ENCODE data around the gene NR1I2.

Gene NR1I2

DNA sequence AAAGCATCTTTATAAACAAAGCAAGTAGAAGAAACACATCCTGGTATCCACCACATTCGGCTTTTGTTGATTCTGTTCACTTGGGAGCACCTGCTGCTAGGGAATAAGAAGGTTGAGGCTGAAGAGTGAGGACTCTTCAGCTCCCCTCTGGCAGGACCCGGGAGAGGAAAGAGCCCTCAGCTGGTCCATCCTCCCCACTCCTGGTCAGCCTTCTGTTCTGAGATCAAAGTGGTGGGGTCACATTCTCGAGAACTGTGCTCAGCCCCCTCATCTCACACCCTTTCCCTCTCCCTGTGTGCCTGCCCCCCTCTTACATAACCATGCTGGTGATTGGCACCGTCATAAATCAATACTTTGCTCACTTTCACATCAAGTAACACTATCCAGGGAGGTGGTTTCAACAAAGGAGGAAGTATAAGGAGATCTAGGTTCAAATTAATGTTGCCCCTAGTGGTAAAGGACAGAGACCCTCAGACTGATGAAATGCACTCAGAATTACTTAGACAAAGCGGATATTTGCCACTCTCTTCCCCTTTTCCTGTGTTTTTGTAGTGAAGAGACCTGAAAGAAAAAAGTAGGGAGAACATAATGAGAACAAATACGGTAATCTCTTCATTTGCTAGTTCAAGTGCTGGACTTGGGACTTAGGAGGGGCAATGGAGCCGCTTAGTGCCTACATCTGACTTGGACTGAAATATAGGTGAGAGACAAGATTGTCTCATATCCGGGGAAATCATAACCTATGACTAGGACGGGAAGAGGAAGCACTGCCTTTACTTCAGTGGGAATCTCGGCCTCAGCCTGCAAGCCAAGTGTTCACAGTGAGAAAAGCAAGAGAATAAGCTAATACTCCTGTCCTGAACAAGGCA is at the start of gene NR1I2:
Gene NR1I2, plus strand, starts transcription at position 772 of the 869 bp plus-strand sequence.
- H3K27ac ChIP-seq (ENCODE audit: low read depth, low read length) = peak within 1 kb of the TSS; percentile 74
- no peaks in the 10 kb centered on the region for H3K27me3 ChIP-seq (ENCODE audit: control insufficient read depth in 1 of 2, insufficient read depth in 2 of 2, low read length in 2 of 2)
- no peaks in the 10 kb centered on the region for H3K36me3 ChIP-seq (ENCODE audit: control insufficient read depth in 1 of 2, insufficient read depth in 2 of 2, low read length in 2 of 2)
- peak within 1 kb of the TSS; percentile 79 to 87 for H3K4me3 ChIP-seq (ENCODE audit: low read depth in 1 of 2, low read length in 2 of 2)
- peaks cover 14 to 22% of the 10 kb centered on the region in 2 donors for H3K4me1 ChIP-seq (ENCODE audit: control insufficient read depth in 1 of 2, insufficient read depth in 2 of 2, low read length in 2 of 2)
- peaks cover 0 to 2% of the 10 kb centered on the region in 2 donors for H3K9me3 ChIP-seq (ENCODE audit: control insufficient read depth in 1 of 2, low read length in 2 of 2)
- peak within 1 kb of the TSS; percentile 83 to 92 for H3K9ac ChIP-seq (ENCODE audit: low read depth in 1 of 2, low read length in 2 of 2)

- Histone ChIP-seq H3K9me3 (ENCODE audit: control insufficient read depth in 1 of 2, low read length in 2 of 2) (no peaks in the 10 kb centered on the region), H3K4me1 (ENCODE audit: control insufficient read depth in 1 of 2, insufficient read depth in 2 of 2, low read length in 2 of 2) (no peaks in the 10 kb centered on the region), H3K4me3 (ENCODE audit: low read depth in 1 of 2, low read length in 2 of 2) (no peak overlapping the region), H3K9ac (ENCODE audit: low read depth in 1 of 2, low read length in 2 of 2) (no peak overlapping the region), H3K27me3 (ENCODE audit: control insufficient read depth in 1 of 2, insufficient read depth in 2 of 2, low read length in 2 of 2) (no peaks in the 10 kb centered on the region), H3K36me3 (ENCODE audit: control insufficient read depth in 1 of 2, insufficient read depth in 2 of 2, low read length in 2 of 2) (no peaks in the 10 kb centered on the region), H3K27ac (ENCODE audit: low read depth, low read length) (no peak overlapping the region)
Observed at GRCh38 chr3:119733812-119734211, 48.1 kb upstream of the NR1I2 start.

- Histone ChIP-seq H3K27ac (ENCODE audit: low read depth, low read length) (no peak overlapping the region), H3K9ac (ENCODE audit: low read depth in 1 of 2, low read length in 2 of 2) (no peak overlapping the region), H3K36me3 (ENCODE audit: control insufficient read depth in 1 of 2, insufficient read depth in 2 of 2, low read length in 2 of 2) (no peaks in the 10 kb centered on the region), H3K27me3 (ENCODE audit: control insufficient read depth in 1 of 2, insufficient read depth in 2 of 2, low read length in 2 of 2) (no peaks in the 10 kb centered on the region), H3K9me3 (ENCODE audit: control insufficient read depth in 1 of 2, low read length in 2 of 2) (no peaks in the 10 kb centered on the region), H3K4me1 (ENCODE audit: control insufficient read depth in 1 of 2, insufficient read depth in 2 of 2, low read length in 2 of 2) (peaks cover 0 to 4% of the 10 kb centered on the region in 2 donors), H3K4me3 (ENCODE audit: low read depth in 1 of 2, low read length in 2 of 2) (no peak overlapping the region)
Observed at GRCh38 chr3:119738741-119739140, 43.2 kb upstream of the NR1I2 start.

DNA sequence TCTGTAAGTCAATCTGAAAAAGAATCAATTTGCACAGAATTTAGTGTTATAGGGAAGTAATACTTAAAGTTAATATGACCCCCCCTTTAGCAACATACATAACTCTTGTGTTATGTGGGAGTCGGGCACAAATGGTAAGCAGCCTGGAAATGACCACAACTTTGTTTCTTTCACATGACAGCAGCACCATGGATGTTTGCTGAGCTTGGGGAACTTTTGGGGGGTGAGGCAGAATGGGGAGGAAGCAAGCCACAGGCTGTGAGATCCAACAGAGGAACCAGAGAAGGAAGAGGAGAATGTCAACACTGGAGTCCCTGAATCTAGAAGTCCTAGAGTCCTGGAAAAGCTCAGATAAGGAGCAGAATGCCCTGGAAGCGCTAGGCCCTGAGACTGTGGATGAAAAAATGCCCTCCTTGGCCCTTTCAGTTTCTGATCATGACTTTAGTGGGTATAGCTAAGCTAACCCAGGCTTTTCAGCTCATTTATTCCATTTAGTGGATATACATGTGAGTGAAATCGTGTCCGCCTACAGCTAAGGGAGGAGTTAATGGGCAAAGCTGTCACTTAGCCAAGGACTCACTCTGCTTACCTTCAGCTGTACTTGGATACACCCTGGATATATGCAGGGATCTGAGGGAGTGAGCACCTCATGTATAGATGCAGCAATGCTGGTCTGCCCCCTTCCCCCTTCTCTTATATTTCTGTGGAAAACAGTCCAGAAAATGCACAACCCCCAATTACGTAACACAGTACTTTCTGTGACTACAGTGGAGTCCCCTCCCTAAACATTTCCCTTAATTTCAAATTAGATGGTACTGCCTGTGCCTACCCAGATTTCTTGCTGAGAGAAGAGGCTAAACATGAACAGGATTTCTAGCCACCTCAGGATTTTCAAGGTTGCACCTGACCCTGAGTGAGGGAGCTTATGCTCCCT is 40.0 kb upstream of the NR1I2 start:
- no peak overlapping the region for H3K4me3 ChIP-seq (ENCODE audit: low read depth in 1 of 2, low read length in 2 of 2)
- H3K36me3 ChIP-seq (ENCODE audit: control insufficient read depth in 1 of 2, insufficient read depth in 2 of 2, low read length in 2 of 2) = no peaks in the 10 kb centered on the region
- no peak overlapping the region for H3K27ac ChIP-seq (ENCODE audit: low read depth, low read length)
- H3K9ac ChIP-seq (ENCODE audit: low read depth in 1 of 2, low read length in 2 of 2) = no peak overlapping the region
- H3K27me3 ChIP-seq (ENCODE audit: control insufficient read depth in 1 of 2, insufficient read depth in 2 of 2, low read length in 2 of 2) = no peaks in the 10 kb centered on the region
- no peaks in the 10 kb centered on the region for H3K9me3 ChIP-seq (ENCODE audit: control insufficient read depth in 1 of 2, low read length in 2 of 2)
- peaks cover 0 to 4% of the 10 kb centered on the region in 2 donors for H3K4me1 ChIP-seq (ENCODE audit: control insufficient read depth in 1 of 2, insufficient read depth in 2 of 2, low read length in 2 of 2)

GRCh38 chr3:119743921-119744320 is 38.0 kb upstream of the NR1I2 start:
- no peaks in the 10 kb centered on the region for H3K27me3 ChIP-seq (ENCODE audit: control insufficient read depth in 1 of 2, insufficient read depth in 2 of 2, low read length in 2 of 2)
- H3K36me3 ChIP-seq (ENCODE audit: control insufficient read depth in 1 of 2, insufficient read depth in 2 of 2, low read length in 2 of 2) = no peaks in the 10 kb centered on the region
- no peak overlapping the region for H3K9ac ChIP-seq (ENCODE audit: low read depth in 1 of 2, low read length in 2 of 2)
- peaks cover 0 to 4% of the 10 kb centered on the region in 2 donors for H3K4me1 ChIP-seq (ENCODE audit: control insufficient read depth in 1 of 2, insufficient read depth in 2 of 2, low read length in 2 of 2)
- H3K4me3 ChIP-seq (ENCODE audit: low read depth in 1 of 2, low read length in 2 of 2) = no peak overlapping the region
- H3K27ac ChIP-seq (ENCODE audit: low read depth, low read length) = no peak overlapping the region
- no peaks in the 10 kb centered on the region for H3K9me3 ChIP-seq (ENCODE audit: control insufficient read depth in 1 of 2, low read length in 2 of 2)

- Histone ChIP-seq H3K9me3 (ENCODE audit: control insufficient read depth in 1 of 2, low read length in 2 of 2) (no peaks in the 10 kb centered on the region), H3K4me1 (ENCODE audit: control insufficient read depth in 1 of 2, insufficient read depth in 2 of 2, low read length in 2 of 2) (peaks cover 0 to 4% of the 10 kb centered on the region in 2 donors), H3K27ac (ENCODE audit: low read depth, low read length) (no peak overlapping the region), H3K9ac (ENCODE audit: low read depth in 1 of 2, low read length in 2 of 2) (no peak overlapping the region), H3K27me3 (ENCODE audit: control insufficient read depth in 1 of 2, insufficient read depth in 2 of 2, low read length in 2 of 2) (no peaks in the 10 kb centered on the region), H3K36me3 (ENCODE audit: control insufficient read depth in 1 of 2, insufficient read depth in 2 of 2, low read length in 2 of 2) (no peaks in the 10 kb centered on the region), H3K4me3 (ENCODE audit: low read depth in 1 of 2, low read length in 2 of 2) (no peak overlapping the region)
Observed at GRCh38 chr3:119745942-119746341, 36.0 kb upstream of the NR1I2 start.

DNA sequence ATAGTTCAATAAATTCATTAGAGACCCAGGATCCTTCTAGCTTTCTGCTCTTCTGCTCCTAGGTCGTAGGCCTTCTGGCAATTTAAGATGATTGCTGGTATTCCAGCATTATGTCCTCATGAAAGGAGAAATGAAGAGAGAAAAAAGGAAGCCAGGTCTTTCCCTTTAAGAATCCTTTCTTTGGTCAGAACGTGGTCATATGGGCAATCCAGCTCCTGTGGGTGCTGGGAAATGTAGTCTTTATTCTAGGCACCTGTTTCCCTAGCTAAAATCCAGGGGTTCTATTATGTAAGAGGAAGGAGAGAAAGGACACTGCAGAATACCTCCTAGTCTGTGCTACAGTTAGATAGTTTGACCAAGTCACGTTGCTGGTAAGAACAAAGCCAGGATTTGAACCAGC is 35.5 kb upstream of the NR1I2 start:
- Histone ChIP-seq H3K4me1 (ENCODE audit: control insufficient read depth in 1 of 2, insufficient read depth in 2 of 2, low read length in 2 of 2) (peaks cover 0 to 4% of the 10 kb centered on the region in 2 donors), H3K27me3 (ENCODE audit: control insufficient read depth in 1 of 2, insufficient read depth in 2 of 2, low read length in 2 of 2) (no peaks in the 10 kb centered on the region), H3K9ac (ENCODE audit: low read depth in 1 of 2, low read length in 2 of 2) (no peak overlapping the region), H3K9me3 (ENCODE audit: control insufficient read depth in 1 of 2, low read length in 2 of 2) (no peaks in the 10 kb centered on the region), H3K4me3 (ENCODE audit: low read depth in 1 of 2, low read length in 2 of 2) (no peak overlapping the region), H3K36me3 (ENCODE audit: control insufficient read depth in 1 of 2, insufficient read depth in 2 of 2, low read length in 2 of 2) (no peaks in the 10 kb centered on the region), H3K27ac (ENCODE audit: low read depth, low read length) (no peak overlapping the region)

- Histone ChIP-seq H3K4me1 (ENCODE audit: control insufficient read depth in 1 of 2, insufficient read depth in 2 of 2, low read length in 2 of 2) (no peaks in the 10 kb centered on the region), H3K9ac (ENCODE audit: low read depth in 1 of 2, low read length in 2 of 2) (no peak overlapping the region), H3K9me3 (ENCODE audit: control insufficient read depth in 1 of 2, low read length in 2 of 2) (no peaks in the 10 kb centered on the region), H3K4me3 (ENCODE audit: low read depth in 1 of 2, low read length in 2 of 2) (no peak overlapping the region), H3K27ac (ENCODE audit: low read depth, low read length) (no peak overlapping the region), H3K36me3 (ENCODE audit: control insufficient read depth in 1 of 2, insufficient read depth in 2 of 2, low read length in 2 of 2) (no peaks in the 10 kb centered on the region), H3K27me3 (ENCODE audit: control insufficient read depth in 1 of 2, insufficient read depth in 2 of 2, low read length in 2 of 2) (no peaks in the 10 kb centered on the region)
Observed at GRCh38 chr3:119747357-119747756, 34.5 kb upstream of the NR1I2 start.

- H3K4me3 ChIP-seq (ENCODE audit: low read depth in 1 of 2, low read length in 2 of 2) = no peak overlapping the region
- H3K4me1 ChIP-seq (ENCODE audit: control insufficient read depth in 1 of 2, insufficient read depth in 2 of 2, low read length in 2 of 2) = no peaks in the 10 kb centered on the region
- no peaks in the 10 kb centered on the region for H3K27me3 ChIP-seq (ENCODE audit: control insufficient read depth in 1 of 2, insufficient read depth in 2 of 2, low read length in 2 of 2)
- H3K9ac ChIP-seq (ENCODE audit: low read depth in 1 of 2, low read length in 2 of 2) = no peak overlapping the region
- H3K27ac ChIP-seq (ENCODE audit: low read depth, low read length) = no peak overlapping the region
- no peaks in the 10 kb centered on the region for H3K36me3 ChIP-seq (ENCODE audit: control insufficient read depth in 1 of 2, insufficient read depth in 2 of 2, low read length in 2 of 2)
- no peaks in the 10 kb centered on the region for H3K9me3 ChIP-seq (ENCODE audit: control insufficient read depth in 1 of 2, low read length in 2 of 2)
Observed at GRCh38 chr3:119748991-119749390, 32.9 kb upstream of the NR1I2 start.

GRCh38 chr3:119751423-119751822 is 30.5 kb upstream of the NR1I2 start:
- H3K27ac ChIP-seq (ENCODE audit: low read depth, low read length) = no peak overlapping the region
- H3K36me3 ChIP-seq (ENCODE audit: control insufficient read depth in 1 of 2, insufficient read depth in 2 of 2, low read length in 2 of 2) = no peaks in the 10 kb centered on the region

More at GRCh38 chr3:119751423-119751822, 30.5 kb upstream of the NR1I2 start:
- Histone ChIP-seq H3K9ac (ENCODE audit: low read depth in 1 of 2, low read length in 2 of 2) (no peak overlapping the region), H3K27me3 (ENCODE audit: control insufficient read depth in 1 of 2, insufficient read depth in 2 of 2, low read length in 2 of 2) (no peaks in the 10 kb centered on the region), H3K9me3 (ENCODE audit: control insufficient read depth in 1 of 2, low read length in 2 of 2) (no peaks in the 10 kb centered on the region), H3K4me1 (ENCODE audit: control insufficient read depth in 1 of 2, insufficient read depth in 2 of 2, low read length in 2 of 2) (no peaks in the 10 kb centered on the region), H3K4me3 (ENCODE audit: low read depth in 1 of 2, low read length in 2 of 2) (no peak overlapping the region)
